ENCODE measurements around the gene RGS9. TPM values are rescaled to one million over a fixed set of nuclear protein-coding genes. Genes with fewer than 3 reads are reported as not detected.

The RGS9 gene
- total and polyA plus RNA-seq, 2 of the 13 experiments (the other 11 are each of a cell fraction or from before 2014, with no cell fraction given) = 0.44 to 0.74 TPM

DNA sequence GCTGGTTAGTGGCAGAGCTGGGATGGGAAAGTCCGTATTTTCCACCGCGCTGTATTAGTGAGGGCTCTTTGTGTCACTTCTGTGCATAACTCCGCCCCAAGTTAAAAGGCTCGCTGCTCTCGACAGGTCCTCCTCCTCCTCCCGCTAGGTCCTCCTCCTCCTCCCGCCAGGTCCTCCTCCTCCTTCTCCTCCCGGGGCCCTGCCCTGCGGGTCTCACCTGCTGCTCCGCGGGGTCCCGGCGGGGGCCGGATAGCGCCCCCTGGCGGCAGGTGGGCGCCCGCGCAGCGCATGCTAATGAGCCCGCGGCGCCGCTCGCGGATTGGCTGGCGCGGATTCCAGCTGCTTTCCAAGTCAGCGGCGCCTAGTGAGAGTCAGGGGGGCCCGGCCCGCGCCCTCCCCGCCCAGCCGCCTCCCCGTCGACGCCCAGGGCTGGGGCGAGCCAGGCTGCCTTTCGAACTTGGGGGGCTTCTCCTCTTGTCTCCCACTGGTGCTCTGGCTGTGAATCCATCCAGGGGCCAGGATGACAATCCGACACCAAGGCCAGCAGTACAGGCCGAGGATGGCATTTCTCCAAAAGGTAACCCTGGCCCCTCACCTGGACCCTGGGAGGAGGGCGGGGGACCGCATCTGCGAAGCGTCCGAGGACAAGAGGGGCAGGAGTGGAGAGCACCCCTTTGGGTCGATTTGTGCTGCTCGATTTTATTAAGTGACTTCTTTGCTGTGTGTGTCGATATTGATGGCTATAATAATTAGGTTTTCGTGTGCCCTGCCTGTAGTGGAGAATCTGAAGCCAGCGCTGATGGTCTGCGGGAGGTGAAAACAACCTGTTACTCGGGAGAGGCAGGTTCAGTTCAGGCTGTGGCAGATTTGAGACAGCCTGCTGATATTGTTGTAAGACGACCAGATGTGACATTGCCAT, at the start of gene RGS9 (continued):
- peak; percentile 68 for TF ChIP-seq MAZ (IDR thresholded peaks at IDR 0.05; ENCODE audit: borderline replicate concordance, low read depth, low read length)
- peak; percentile 64; the same call in 1 of the 2 replicates for TF ChIP-seq MAZ (CRISPR knock-in tag; IDR thresholded peaks at IDR 0.05; ENCODE audit: low read depth)
- TF ChIP-seq GABPB1 (CRISPR knock-in tag; IDR thresholded peaks at IDR 0.05) = peak; percentile 74
- TF ChIP-seq REPIN1 (CRISPR knock-in tag; IDR thresholded peaks at IDR 0.05; ENCODE audit: borderline replicate concordance, low read depth) = peak; percentile 31; the same call in 1 of the 2 replicates
- peak; percentile 75 for TF ChIP-seq KDM2A (CRISPR knock-in tag; IDR thresholded peaks at IDR 0.05; ENCODE audit: borderline replicate concordance, low read depth)
- TF ChIP-seq HOXA5 (CRISPR knock-in tag; IDR thresholded peaks at IDR 0.05) = peak; percentile 33; the same call in 1 of the 2 replicates
- no peak for TF ChIP-seq RELA (CRISPR knock-in tag; IDR thresholded peaks at IDR 0.05)
- no peak for TF ChIP-seq ZFP36L2 (CRISPR knock-in tag; IDR thresholded peaks at IDR 0.05)
- no peak for TF ChIP-seq ZSCAN9 (CRISPR knock-in tag; IDR thresholded peaks at IDR 0.05; ENCODE audit: borderline replicate concordance)
- 0 out of 2 replicates have a peak, but pooled peaks have one; percentile 56 for TF ChIP-seq HES4 (CRISPR knock-in tag; IDR thresholded peaks at IDR 0.05; ENCODE audit: borderline replicate concordance)
- peak in 1 of 2 experiments; percentile 62; a peak in 2 of 4 replicates for TF ChIP-seq KLF16 (CRISPR knock-in tag; IDR thresholded peaks at IDR 0.05)
- peak; percentile 49 for TF ChIP-seq HNRNPLL (IDR thresholded peaks at IDR 0.05; ENCODE audit: low read depth, low read length, poor library complexity, severe bottlenecking)
- TF ChIP-seq ZNF713 (CRISPR knock-in tag; IDR thresholded peaks at IDR 0.05) = no peak
- TF ChIP-seq MEIS2 (CRISPR knock-in tag; IDR thresholded peaks at IDR 0.05) = peak; percentile 18; the same call in 1 of the 2 replicates
- TF ChIP-seq, protein P1, sequence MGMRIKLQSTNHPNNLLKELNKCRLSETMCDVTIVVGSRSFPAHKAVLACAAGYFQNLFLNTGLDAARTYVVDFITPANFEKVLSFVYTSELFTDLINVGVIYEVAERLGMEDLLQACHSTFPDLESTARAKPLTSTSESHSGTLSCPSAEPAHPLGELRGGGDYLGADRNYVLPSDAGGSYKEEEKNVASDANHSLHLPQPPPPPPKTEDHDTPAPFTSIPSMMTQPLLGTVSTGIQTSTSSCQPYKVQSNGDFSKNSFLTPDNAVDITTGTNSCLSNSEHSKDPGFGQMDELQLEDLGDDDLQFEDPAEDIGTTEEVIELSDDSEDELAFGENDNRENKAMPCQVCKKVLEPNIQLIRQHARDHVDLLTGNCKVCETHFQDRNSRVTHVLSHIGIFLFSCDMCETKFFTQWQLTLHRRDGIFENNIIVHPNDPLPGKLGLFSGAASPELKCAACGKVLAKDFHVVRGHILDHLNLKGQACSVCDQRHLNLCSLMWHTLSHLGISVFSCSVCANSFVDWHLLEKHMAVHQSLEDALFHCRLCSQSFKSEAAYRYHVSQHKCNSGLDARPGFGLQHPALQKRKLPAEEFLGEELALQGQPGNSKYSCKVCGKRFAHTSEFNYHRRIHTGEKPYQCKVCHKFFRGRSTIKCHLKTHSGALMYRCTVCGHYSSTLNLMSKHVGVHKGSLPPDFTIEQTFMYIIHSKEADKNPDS (CRISPR knock-in tag; IDR thresholded peaks at IDR 0.05) = no peak
- TF ChIP-seq ZMYM4 (CRISPR knock-in tag; IDR thresholded peaks at IDR 0.05) = peak; percentile 83
- TF ChIP-seq, protein P2, sequence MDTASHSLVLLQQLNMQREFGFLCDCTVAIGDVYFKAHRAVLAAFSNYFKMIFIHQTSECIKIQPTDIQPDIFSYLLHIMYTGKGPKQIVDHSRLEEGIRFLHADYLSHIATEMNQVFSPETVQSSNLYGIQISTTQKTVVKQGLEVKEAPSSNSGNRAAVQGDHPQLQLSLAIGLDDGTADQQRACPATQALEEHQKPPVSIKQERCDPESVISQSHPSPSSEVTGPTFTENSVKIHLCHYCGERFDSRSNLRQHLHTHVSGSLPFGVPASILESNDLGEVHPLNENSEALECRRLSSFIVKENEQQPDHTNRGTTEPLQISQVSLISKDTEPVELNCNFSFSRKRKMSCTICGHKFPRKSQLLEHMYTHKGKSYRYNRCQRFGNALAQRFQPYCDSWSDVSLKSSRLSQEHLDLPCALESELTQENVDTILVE (CRISPR knock-in tag; IDR thresholded peaks at IDR 0.05) = no peak; the same call in 1 of the 2 replicates
- TF ChIP-seq, protein P3, sequence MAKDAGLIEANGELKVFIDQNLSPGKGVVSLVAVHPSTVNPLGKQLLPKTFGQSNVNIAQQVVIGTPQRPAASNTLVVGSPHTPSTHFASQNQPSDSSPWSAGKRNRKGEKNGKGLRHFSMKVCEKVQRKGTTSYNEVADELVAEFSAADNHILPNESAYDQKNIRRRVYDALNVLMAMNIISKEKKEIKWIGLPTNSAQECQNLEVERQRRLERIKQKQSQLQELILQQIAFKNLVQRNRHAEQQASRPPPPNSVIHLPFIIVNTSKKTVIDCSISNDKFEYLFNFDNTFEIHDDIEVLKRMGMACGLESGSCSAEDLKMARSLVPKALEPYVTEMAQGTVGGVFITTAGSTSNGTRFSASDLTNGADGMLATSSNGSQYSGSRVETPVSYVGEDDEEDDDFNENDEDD (CRISPR knock-in tag; IDR thresholded peaks at IDR 0.05; ENCODE audit: borderline replicate concordance) = peak; percentile 61; the same call in 1 of the 2 replicates
- TF ChIP-seq ZNF274 (CRISPR knock-in tag; IDR thresholded peaks at IDR 0.05) = no peak
- TF ChIP-seq, protein P4, sequence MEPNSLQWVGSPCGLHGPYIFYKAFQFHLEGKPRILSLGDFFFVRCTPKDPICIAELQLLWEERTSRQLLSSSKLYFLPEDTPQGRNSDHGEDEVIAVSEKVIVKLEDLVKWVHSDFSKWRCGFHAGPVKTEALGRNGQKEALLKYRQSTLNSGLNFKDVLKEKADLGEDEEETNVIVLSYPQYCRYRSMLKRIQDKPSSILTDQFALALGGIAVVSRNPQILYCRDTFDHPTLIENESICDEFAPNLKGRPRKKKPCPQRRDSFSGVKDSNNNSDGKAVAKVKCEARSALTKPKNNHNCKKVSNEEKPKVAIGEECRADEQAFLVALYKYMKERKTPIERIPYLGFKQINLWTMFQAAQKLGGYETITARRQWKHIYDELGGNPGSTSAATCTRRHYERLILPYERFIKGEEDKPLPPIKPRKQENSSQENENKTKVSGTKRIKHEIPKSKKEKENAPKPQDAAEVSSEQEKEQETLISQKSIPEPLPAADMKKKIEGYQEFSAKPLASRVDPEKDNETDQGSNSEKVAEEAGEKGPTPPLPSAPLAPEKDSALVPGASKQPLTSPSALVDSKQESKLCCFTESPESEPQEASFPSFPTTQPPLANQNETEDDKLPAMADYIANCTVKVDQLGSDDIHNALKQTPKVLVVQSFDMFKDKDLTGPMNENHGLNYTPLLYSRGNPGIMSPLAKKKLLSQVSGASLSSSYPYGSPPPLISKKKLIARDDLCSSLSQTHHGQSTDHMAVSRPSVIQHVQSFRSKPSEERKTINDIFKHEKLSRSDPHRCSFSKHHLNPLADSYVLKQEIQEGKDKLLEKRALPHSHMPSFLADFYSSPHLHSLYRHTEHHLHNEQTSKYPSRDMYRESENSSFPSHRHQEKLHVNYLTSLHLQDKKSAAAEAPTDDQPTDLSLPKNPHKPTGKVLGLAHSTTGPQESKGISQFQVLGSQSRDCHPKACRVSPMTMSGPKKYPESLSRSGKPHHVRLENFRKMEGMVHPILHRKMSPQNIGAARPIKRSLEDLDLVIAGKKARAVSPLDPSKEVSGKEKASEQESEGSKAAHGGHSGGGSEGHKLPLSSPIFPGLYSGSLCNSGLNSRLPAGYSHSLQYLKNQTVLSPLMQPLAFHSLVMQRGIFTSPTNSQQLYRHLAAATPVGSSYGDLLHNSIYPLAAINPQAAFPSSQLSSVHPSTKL (CRISPR knock-in tag; IDR thresholded peaks at IDR 0.05) = peak; percentile 67; the same call in 1 of the 2 replicates
- TF ChIP-seq RBAK (CRISPR knock-in tag; IDR thresholded peaks at IDR 0.05) = no peak

Measured in HepG2 (cell line).